NCI-H69 (cell line): Measurements from ENCODE around the gene TUG1.

Source experiments
- DNase-seq: peaks from one replicate; lab custom pipeline; 2025; lab: John Stamatoyannopoulos, UW

The TUG1 gene

DNA sequence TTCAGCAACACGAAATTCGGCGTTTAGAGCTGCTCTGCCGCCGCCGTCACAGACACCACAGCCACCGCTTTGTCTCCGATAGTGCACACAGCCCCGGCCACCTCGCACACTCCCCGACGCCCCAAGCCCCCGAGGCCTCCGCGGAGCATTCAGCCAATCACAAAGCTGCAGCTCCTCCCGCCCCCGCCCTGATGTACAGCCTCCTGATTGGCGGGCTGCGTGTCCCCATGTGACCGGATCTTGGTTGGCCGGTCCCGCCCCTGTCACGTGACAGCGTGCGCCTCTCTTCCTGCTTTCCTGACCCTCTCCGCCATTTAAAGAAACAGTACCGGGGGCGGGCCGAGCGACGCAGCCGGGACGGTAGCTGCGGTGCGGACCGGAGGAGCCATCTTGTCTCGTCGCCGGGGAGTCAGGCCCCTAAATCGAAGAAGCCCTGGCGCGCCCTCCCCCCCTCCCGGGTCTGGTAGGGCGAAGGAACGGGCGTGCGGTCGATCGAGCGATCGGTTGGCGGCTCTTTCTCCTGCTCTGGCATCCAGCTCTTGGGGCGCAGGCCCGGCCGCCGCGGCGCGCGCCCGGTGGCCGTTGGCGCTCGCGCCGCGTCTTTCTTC lies at the start of gene TUG1:
Gene TUG1 (plus strand): TSS at position 342 of the 608 bp plus-strand sequence.
- DNase-seq, result peak; percentile 99

DNA sequence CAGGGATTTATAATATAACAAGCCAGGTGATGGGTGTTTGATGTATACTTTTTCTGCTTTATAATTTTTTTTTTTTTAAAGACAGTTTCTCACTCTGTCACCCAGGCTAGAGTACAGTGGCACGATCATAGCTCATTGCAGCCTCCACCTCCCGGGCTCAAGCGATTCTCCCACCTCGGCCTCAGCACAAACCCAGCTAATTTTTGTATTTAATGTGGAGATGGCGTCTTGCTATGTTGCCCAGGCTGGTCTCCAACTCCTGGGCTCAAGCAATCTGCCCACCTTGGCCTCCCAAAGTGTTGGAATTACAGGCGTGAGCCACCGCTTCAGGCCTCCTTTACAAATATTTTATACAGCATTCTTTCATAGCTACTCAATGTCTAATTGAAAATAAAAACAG lies 49.1 kb upstream of the TUG1 start:
- no peak for DNase-seq

DNA sequence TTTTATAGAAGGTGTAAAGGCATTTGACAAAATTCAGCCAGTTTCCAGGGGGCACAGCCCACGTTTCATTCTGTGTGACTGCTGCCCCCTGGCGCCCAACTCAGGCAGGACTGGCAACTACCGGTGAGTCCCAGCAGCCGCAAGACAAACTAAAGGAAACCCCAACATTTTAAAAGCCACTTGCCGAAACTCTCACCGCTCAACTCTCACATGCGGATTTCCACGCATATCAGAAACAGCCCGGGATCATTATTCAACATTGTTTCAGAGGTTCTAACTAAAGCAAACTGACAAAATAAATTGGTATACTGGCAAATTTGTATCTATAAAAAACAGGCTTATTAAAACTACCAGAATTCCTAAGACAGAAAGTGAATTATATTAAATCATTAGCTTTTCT lies 48.7 kb upstream of the TUG1 start:
- peak; percentile 75 for DNase-seq

DNA sequence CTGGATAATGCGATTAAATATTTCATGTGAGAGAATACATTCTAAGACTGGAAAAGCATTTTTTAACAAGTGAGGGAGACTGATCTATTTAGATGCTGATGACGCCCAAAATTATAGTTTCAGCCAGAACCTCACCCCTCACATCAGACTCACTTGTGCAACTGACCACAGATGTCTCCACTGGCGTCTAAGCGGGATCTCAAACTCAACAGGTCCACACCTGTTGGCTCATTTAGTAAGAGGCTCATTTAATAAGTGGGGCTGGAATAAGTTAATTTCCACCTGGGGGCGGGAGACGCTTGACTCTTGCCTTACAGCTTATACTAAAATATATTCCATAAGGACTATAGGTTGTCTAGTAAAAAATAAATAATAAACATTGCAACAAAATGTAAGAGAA lies 48.0 kb upstream of the TUG1 start:
- peak; percentile 47 for DNase-seq

DNA sequence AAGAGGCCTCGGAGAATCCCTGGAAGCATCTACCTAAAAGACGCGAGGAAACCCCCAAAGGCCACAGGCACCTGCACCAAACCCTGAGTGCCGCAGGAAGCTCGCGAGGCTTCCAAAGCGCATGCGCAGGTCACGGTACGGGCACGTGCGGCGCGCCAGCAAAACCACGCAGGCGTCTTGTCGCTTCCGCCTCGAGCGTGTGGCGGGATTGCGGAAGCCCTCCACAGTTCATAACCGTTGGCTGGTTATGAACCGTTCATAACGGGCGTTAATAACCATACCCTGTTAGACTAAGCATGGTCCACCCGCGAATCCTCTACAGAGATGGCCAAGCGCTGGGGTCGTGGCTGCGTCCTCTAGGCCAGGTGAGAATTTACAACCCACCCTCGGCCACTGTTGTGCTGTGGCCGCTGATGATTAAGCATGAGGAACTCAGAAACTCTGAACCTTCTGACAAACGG lies 46.9 kb upstream of the TUG1 start:
- DNase-seq, result no peak

DNA sequence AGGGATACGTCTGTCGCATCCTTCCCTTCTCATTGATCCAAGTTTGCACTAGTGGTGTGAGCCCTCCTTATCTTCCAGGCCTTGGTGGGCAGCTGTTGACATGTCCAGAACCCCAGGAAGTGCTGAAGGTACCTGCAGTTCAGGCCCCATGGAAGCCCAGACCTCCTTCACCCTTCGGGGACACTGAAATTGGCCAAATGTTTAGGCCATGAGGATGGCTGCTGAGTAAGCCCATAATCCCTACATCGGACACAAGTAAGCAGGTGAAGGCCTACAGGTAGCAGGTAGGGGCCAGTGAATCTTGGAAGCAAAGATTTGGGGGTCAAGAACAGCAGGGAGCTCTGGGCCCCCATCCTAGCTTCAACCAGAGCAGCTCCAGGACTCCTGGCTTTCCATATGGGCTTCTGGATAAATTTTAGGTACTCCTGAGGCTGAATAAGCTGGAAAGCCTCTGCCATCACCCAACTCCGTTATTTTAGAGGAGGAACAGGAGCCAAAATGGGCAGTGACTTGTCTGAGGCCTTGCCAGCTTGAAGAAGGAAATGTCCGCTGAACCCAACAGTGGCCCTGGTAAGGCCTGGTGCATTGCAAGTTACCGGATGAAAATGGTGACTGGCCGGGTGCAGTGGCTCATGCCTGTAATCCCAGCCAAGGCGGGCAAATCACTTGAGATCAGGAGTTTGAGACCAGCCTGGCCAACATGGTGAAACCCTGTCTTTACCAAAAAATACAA lies 45.7 kb upstream of the TUG1 start:
- DNase-seq, result no peak

DNA sequence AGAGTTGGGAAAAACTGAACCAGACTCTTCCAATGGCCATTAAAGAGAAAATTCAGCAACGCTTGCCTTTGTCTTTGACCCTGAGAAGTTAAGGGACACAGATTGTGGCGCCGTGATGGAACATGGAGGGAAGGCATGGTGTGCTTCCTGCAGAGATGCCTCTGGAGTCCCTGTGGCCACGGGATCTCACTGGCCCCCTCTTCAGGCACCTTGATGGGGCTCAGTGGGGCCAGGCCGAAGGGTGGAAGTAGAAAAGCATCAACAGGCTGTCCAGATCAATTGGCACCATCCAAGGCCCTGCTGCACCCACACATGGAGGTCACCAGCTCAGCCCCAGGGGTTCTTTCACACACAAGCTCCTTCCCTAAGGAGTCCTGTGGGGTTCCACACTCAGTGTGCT lies 43.4 kb upstream of the TUG1 start:
- DNase-seq, result no peak

DNA sequence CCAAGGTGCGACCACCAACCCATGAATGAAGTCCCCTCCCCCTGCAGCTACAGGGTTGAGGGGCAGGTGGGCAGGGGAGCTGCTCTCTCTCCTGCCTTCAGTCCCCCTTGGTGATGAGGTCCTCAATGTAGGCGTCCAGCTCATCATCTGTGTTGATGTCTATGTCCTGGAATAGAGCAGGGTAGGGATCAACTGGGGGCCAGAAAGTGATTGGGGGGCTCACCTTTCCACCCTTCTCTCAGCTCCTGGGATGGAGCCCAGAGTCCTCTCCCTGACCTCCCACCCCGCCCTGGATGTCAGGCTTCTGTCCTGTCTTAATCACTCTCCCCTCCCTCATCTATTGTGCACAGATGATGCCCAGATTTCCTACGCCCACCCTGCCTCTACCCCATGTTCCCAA lies 42.4 kb upstream of the TUG1 start:
- DNase-seq, result no peak

DNA sequence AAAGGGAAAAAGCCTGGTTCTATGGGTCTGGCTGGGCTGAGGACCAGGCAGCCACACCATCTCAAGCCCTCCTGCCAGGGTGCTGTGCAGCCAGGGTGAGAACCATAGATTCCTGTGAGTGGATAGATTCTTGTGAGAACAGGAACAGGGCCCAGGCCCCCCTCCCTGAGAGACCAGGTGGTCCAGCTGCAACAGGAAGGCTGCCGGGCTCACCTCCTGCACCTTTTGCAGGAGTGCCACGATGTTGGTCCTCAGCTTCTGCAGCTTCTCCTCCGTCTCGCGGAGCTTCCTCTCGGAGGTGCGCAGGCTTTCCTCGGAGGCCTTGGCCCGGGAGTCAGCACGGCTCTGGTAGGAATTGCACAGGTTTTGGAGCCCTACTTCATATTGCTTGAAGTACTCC lies 41.3 kb upstream of the TUG1 start:
- no peak for DNase-seq

DNA sequence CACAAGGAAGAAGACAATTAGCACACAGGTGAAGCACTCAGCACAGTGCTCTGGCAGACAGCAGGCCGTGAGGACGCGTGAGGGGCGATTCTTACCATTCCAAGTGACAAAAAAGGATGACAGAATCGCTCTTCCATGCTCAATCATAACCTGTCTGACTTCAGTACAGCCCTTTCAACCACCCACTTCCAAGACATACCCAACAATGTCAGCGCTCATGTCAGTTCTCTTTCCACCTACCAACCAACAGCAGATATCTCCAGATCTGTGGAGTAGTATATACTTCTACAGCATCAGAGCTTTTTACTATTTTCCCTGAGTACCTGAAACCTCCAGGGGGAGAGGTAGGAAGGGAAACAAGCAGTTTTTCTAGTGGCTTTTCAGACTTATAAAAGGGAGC lies 40.7 kb upstream of the TUG1 start:
- DNase-seq, result no peak

DNA sequence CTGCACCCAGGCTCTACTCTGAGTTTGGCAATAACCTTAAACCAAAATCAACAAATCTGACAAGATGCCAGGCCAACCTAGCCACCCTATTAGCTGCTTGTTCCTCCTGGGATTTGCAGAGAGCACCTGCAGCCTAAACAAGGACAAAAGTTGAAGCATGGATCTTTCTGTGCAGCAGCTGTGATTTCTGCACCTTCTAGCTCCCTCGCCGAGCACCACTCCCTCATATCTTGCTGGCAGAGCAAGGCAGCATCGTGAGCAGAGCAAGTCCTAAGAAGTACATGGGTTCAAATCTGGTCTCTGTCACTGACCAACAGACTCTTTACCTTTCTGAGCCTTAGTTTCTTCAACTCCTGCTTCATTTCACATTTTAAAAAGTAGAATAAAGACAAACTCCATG lies 38.8 kb upstream of the TUG1 start:
- no peak for DNase-seq

DNA sequence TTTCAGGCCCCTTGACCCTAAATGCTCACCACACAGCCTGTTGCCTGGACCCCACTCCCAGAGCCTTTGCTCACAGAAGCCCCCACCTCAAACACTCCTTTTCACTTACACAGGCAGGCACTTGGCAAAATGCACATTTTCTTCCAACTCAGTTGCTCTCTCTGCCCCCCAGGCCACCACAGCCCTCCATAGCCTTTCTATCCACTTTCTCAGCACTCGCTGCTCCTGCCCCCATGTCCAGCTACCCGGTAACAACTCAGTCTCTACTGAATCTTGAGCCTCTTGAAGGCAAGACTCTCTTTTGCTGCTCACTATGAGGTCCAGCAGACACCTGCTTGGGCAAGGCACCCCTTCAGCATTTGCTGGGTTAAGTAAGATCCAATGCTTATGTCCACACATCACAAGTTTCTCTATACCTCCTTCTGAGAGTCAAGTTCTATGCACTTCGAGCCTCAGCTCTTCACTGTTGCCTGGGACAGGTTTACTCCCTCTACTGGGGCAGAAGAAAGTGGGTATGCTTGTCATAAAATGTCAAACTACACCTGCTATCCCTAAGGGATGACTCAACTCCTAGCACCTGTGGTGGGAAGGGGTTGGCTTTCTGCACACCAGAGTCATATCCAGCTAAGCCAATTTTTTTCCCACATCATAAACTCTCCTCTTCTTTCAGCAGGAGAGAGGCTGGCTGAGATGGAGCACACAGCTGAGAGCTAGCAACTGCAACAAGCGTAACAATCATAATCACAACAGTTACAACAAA lies 37.3 kb upstream of the TUG1 start:
- no peak for DNase-seq

DNA sequence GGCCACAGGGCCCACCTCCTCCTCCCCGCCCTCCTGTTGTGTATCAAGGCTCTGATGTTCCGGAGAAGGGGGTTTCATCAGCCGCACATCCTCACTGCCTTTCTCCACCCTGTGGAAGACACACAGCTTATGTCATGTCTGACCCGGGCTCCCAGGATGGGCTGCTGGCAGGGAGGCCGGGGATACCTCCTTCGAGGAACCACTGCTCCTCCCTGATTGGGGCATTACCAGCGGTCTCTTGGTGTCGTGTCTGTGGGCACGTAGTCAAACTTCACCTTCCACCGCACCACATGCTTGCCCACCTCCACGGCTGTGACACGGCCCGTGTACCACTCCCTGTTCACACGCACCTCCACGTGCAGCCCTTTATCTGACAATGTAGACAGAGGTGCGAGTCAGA lies 36.4 kb upstream of the TUG1 start:
- DNase-seq, result no peak

DNA sequence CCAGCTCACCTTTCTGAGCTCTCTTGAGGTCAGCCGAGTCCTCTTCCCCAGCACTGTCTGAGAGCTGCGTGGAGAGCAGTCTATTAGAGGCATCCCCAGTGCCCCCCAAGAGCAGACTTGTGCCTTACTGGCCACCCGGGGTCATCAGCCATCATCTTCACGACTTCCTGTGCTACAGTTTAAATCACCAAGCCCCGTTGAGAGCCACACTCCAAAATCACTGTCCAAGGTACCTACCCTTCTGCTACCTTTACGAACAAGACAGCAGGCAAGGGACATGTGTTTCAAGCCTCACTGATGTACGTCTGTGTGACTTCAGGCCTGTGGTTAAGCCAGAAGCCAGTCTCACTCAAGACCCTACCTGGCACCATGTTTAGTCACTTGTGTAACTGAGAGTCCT lies 35.6 kb upstream of the TUG1 start:
- DNase-seq, result no peak

DNA sequence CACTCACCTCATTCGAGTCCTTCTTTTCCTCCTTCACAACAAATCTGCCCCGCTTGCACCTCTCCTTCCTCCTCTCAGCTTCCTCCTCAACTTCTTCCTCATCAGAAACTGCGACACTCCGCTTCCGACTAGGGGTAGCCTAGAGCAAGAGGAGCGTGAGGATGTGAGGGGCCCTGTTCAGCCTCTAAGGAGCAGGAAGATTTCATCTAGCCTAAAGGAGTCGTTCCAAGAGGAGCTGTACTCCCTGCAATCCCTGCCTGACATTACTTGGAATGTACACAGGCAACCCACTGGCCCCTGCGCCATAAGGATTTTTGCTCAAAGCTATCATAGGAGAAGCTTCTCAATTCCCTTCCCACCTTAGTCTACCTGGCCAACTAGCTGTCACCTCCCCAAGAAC lies 35.0 kb upstream of the TUG1 start:
- no peak for DNase-seq

DNA sequence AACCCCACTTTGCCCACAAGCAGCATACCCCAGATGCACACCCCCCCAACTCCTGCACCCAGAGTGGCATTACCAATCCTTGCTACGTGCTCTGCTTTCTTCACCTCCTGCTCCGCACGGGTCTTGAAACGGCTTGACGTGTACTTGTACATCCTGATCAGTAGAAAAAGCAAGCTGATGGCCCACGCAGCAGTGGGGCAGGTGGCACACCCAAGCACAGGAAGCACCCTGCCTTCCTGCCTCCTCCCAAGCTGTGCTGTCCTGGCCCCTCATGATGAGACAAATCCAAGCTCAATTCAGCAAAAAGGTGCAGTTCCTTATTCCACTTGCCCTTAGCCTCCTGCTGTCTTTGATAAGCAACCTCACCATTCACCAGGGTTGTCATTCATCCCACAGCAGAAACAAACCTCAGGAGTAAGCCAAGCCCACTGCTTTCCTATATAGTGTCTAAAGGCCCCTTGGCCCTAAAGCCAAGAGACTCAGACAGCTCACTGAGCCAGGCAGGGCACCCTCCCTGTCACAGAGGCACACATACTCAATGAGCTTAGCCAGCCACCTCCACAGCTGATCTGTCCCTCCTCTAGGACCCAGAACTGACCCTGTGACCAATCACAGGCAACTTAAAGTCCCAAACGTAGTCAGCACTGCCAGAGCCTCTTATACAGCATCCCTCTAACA lies 28.2 kb upstream of the TUG1 start:
- no peak for DNase-seq

DNA sequence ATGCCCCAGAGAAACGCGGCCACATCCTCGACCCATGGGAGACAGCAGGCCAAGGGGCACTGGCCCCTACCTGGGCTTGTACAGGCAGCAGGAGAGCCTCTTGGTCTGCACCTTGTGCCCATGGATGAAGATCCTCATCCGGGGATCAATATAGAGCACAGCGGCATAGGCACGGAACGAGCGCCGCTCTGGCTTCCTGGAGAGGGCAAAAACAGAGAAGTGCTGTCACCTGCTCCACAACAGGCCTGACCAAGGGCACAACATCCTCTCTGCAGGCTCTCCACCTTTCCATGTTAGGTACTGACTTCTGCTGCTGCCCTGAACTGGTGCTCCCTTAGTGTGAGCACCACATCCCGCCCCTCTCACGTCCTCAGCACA lies 27.7 kb upstream of the TUG1 start:
- DNase-seq, result no peak

DNA sequence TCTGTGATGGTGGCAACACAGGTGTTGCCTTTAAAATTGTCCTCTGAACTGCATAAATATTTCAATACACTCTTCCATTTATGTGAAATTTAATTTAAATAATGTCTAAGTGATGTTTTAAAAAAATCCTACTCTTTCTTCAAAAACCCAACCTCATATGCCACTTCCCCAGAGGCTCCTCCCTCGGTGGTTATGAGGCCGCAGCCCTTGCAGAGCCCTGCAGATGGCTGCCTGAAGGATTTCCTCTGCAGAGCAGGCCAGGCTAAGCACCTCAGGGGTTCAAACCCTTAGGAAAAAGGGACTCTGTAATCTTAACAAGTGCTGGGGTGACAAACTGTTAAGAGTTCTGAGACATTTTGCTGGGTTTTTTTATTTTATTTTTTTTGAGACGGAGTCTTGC lies 25.7 kb upstream of the TUG1 start:
- no peak for DNase-seq

DNA sequence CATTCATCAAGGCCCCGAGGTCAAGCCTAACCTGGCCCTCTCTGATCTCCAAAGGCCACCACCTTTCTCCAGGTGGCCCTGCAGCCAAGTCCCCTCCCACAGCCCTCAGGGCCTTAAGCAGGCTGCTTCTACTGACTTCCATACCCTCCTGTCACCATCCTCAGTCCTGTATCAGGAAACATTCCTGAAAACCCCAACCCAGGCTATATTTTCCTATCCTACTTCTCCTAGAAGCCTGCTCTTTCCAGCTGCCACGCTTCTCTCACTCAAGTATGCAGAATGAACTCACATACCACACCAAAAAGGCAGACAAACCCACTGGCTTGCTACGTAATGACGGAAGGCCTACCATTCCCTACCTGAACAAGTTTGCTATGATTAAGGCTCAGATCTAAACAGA lies 24.1 kb upstream of the TUG1 start:
- DNase-seq, result no peak

DNA sequence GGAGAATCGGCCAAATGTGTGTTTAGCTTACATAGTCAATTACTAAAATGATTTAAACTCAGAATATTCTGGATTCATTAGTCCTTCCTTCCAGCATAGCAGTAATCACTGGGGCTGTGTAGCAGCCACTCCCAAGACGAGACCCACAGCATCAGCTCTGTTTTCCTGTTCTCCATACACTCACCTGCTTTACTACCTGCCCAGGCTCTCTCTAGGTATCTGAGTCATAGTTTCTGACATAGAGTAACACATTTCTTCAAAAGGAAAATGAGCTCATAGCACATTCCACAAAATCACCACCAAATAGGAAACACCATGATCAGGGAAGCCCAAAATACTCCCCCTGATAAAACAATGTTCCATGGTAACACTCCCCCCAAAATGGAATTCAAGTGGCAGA lies 23.4 kb upstream of the TUG1 start:
- no peak for DNase-seq

DNA sequence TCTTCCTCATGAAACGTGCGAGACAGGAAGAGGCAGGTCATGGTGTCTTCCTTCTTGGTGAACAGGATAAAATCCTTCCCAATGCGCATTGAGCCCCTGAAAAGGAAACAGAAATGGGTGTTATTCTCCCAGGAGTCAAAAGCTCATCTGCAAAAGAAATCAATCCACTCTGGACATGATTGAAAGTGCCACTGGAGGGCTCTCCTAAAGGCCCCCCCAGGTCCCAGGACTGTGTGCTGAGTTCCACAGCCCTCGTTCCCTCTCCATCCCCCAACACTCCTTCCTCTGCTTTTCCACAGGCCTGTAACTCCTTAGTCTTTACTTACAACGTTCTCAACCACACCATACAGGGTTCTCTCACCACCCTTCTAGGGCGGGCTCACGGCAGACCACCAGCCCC lies 22.7 kb upstream of the TUG1 start:
- no peak for DNase-seq

DNA sequence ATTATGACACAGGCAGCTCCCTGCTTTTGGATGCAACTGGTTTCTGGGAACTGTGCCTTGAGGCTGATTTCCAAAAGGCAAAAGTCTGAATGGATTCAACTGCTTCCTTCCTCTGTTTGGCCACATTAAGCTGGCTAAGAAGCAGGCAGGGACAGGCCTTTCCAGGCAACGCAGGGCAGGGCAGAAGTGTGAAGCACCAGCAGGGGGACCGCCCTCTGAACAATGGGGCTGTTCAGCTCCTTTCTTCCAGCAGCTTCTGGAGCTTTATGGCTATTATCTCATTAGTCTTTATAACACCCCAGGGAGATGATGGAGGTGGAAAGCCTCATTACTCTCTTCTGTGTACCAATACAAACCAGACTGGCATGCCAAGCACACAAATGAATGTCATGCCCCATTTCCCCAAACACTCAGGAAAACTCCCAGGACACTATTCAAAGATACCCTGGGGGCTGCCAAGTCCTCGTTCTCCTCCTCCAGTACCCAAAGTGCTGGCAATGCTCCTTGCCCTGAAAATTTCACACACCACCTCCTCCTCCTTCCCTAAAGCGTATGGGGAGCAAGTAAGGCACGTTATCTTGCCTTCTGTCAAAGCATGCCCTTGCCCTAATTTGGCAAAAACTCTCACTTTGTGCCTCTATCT lies 21.8 kb upstream of the TUG1 start:
- peak; percentile 100 for DNase-seq
